Measurements from ENCODE around the gene RAB11FIP2. TPM values are rescaled to one million over a fixed set of nuclear protein-coding genes. Genes with fewer than 3 reads are reported as not detected.

RAB11FIP2 gene
- total RNA-seq, 1 donor from 2014 or later = 22.7 TPM

- no peak overlapping the region for H3K4me3 ChIP-seq (ENCODE audit: low read depth, low read length)
- no peak for TF ChIP-seq CTCF (IDR thresholded peaks at IDR 0.05; ENCODE audit: insufficient read depth, low read length, poor library complexity, severe bottlenecking)
- no peak for DNase-seq (ENCODE audit: low read depth)
- no peaks in the 10 kb centered on the region for H3K36me3 ChIP-seq (ENCODE audit: control insufficient read depth, insufficient read depth, low read length)
- no peaks in the 10 kb centered on the region for H3K27me3 ChIP-seq (ENCODE audit: control insufficient read depth, insufficient read depth, low read length)
Measured at GRCh38 chr10:118026936-118027335, 19.8 kb downstream of the RAB11FIP2 start.

GRCh38 chr10:118020365-118020764 lies 26.4 kb downstream of the RAB11FIP2 start:
- no peak for DNase-seq (ENCODE audit: low read depth)
- Histone ChIP-seq H3K27me3 (ENCODE audit: control insufficient read depth, insufficient read depth, low read length) (no peaks in the 10 kb centered on the region), H3K36me3 (ENCODE audit: control insufficient read depth, insufficient read depth, low read length) (no peaks in the 10 kb centered on the region), H3K4me3 (ENCODE audit: low read depth, low read length) (no peak overlapping the region)
- TF ChIP-seq CTCF (IDR thresholded peaks at IDR 0.05; ENCODE audit: insufficient read depth, low read length, poor library complexity, severe bottlenecking) = no peak

- DNase-seq (ENCODE audit: low read depth) = peak; percentile 45
- no peaks in the 10 kb centered on the region for H3K36me3 ChIP-seq (ENCODE audit: control insufficient read depth, insufficient read depth, low read length)
- H3K4me3 ChIP-seq (ENCODE audit: low read depth, low read length) = no peak overlapping the region
- no peaks in the 10 kb centered on the region for H3K27me3 ChIP-seq (ENCODE audit: control insufficient read depth, insufficient read depth, low read length)
- TF ChIP-seq CTCF (IDR thresholded peaks at IDR 0.05; ENCODE audit: insufficient read depth, low read length, poor library complexity, severe bottlenecking) = no peak
Measured at GRCh38 chr10:118017850-118018249, 28.9 kb downstream of the RAB11FIP2 start.

- H3K36me3 ChIP-seq (ENCODE audit: control insufficient read depth, insufficient read depth, low read length) = no peaks in the 10 kb centered on the region
- H3K4me3 ChIP-seq (ENCODE audit: low read depth, low read length) = no peak overlapping the region
- no peaks in the 10 kb centered on the region for H3K27me3 ChIP-seq (ENCODE audit: control insufficient read depth, insufficient read depth, low read length)
- DNase-seq (ENCODE audit: low read depth) = no peak
- no peak for TF ChIP-seq CTCF (IDR thresholded peaks at IDR 0.05; ENCODE audit: insufficient read depth, low read length, poor library complexity, severe bottlenecking)
Measured at GRCh38 chr10:118017071-118017740, 29.5 kb downstream of the RAB11FIP2 start.

- Histone ChIP-seq H3K36me3 (ENCODE audit: control insufficient read depth, insufficient read depth, low read length) (no peaks in the 10 kb centered on the region), H3K4me3 (ENCODE audit: low read depth, low read length) (no peak overlapping the region), H3K27me3 (ENCODE audit: control insufficient read depth, insufficient read depth, low read length) (no peaks in the 10 kb centered on the region)
- DNase-seq (ENCODE audit: low read depth) = no peak
- no peak for TF ChIP-seq CTCF (IDR thresholded peaks at IDR 0.05; ENCODE audit: insufficient read depth, low read length, poor library complexity, severe bottlenecking)
Measured at GRCh38 chr10:118012952-118013525, 33.7 kb downstream of the RAB11FIP2 start.

- no peak for TF ChIP-seq CTCF (IDR thresholded peaks at IDR 0.05; ENCODE audit: insufficient read depth, low read length, poor library complexity, severe bottlenecking)
- Histone ChIP-seq H3K36me3 (ENCODE audit: control insufficient read depth, insufficient read depth, low read length) (no peaks in the 10 kb centered on the region), H3K27me3 (ENCODE audit: control insufficient read depth, insufficient read depth, low read length) (no peaks in the 10 kb centered on the region), H3K4me3 (ENCODE audit: low read depth, low read length) (no peak overlapping the region)
- DNase-seq (ENCODE audit: low read depth) = no peak
Measured at GRCh38 chr10:118007773-118008172, 39.0 kb downstream of the RAB11FIP2 start.

All from kidney epithelial cell (primary cell).